RPMI7951 (cell line): Measurements from ENCODE around the gene LMLN. TPM values are rescaled to one million over a fixed set of nuclear protein-coding genes. Genes with fewer than 3 reads are reported as not detected.
"Not testable (repeated sequence)": the region's sequence is repeated elsewhere in the genome, so short reads cannot be mapped to it uniquely, and the experiment has no call there.

Source experiments
- DNase-seq: peaks from one replicate; pipeline ENCODE4 v3.0.0-alpha.2; 2012; ENCODE audit warnings: low read depth
- total RNA-seq: library from RNA; depleted of rRNA; stranded (reverse); fragments of >200 nt; shearing (Covaris generic); gene quantifications from 2 replicates; pipeline ENCODE4 v1.2.3, GENCODE V29; 2014; rRNA removed

Gene LMLN
- total RNA-seq, 1 experiment from 2014 or later = 4.4 TPM

- DNase-seq = peak; percentile 18
These were observed 119.9 kb downstream of the LMLN start for GRCh38 chr3:198079771-198080520.

GRCh38 chr3:198080521-198081384 lies 120.7 kb downstream of the LMLN start:
- DNase-seq = peak; percentile 65

GRCh38 chr3:198081421-198081844 lies 121.4 kb downstream of the LMLN start:
- DNase-seq = no peak

GRCh38 chr3:198082226-198082625 lies 122.2 kb downstream of the LMLN start:
- not testable (repeated sequence) for DNase-seq

GRCh38 chr3:198088421-198088955 lies 128.5 kb downstream of the LMLN start:
- DNase-seq = peak; percentile 17

- DNase-seq = no peak
These were observed 130.8 kb downstream of the LMLN start for GRCh38 chr3:198090795-198091332.

GRCh38 chr3:198092276-198092675 lies 132.3 kb downstream of the LMLN start:
- no peak for DNase-seq

- no peak for DNase-seq
These were observed 133.2 kb downstream of the LMLN start for GRCh38 chr3:198093112-198093679.

Other genes starting within 250 kb of the LMLN start
- 20.4 and 20.7 TPM in 2 replicates for gene RUBCN, start 223.3 kb upstream of the LMLN start, total RNA-seq
- 72.6 and 77.9 TPM in 2 replicates for gene FYTTD1, start 210.3 kb upstream of the LMLN start, total RNA-seq
- 19.9 and 298 TPM in 2 replicates for gene LRCH3, start 169.0 kb upstream of the LMLN start, total RNA-seq
- 910 and 934 TPM in 2 replicates for gene RPL35A, start 10.0 kb upstream of the LMLN start, total RNA-seq